ENCODE measurements around the gene ACP3.
"Not testable (repeated sequence)": the region's sequence is repeated elsewhere in the genome, so short reads cannot be mapped to it uniquely, and the experiment has no call there.

The ACP3 gene

GRCh38 chr3:132360717-132361116 is 43.5 kb downstream of the ACP3 start:
- DNase-seq (ENCODE audit: low read depth, low spot score), result no peak

DNA sequence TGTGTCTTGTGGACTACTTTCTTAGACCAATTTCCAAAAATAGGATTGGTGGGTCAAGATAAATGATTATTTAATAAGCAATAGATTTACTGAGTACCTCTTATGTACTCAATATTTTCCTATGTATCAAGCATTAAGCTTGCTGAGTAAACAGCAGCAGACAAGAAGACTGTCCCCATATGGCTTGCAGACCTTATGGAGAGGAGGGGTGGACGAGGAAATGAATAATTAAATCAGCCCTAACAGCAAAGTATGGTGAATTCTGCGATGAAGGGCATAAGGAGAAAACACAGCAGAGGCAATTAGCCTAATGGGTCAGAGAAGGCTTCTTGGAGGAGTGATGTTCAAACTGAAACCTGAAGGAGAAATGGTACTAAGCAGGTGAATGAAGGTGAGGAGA is 45.1 kb downstream of the ACP3 start:
- DNase-seq (ENCODE audit: low read depth, low spot score), result no peak

DNA sequence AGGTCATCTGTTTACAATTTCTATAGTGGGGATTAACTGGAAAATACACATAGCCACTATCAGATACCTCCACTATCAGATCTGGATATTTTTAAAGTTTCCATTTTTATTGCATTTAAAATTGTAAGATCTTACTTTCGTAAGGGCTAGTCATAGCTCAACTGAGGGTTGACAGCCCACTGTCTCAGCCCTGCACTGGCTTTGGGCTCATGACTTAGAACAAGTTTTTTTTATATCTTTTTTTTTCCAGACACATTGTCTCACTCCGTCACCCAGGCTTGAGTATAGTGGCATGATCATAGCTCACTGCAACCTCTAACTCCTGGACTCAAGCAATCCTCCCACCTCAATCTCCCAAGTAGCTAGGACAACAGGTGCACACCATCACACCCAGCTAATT is 51.3 kb downstream of the ACP3 start:
- no peak for DNase-seq (ENCODE audit: low read depth, low spot score)

DNA sequence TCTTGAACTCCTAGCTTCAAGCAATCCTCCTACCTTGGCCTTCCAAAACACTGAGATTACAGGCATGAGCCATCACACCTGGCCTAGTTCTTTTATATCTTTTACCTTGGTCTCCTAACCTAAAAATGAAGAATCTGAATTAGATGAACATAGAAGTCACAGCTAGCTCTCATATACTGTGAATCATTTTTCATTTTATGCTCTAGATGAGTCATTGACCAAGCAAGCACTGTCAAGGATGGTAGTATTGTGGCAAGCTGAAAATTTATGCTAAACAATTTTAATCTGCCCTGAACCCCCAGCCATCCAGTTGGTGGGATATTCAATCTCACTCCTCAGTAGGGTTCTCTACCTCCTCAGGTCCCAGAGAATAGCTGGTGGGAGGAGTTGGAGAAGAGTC is 51.8 kb downstream of the ACP3 start:
- DNase-seq (ENCODE audit: low read depth, low spot score), result no peak

GRCh38 chr3:132376945-132377354 is 59.7 kb downstream of the ACP3 start:
- not testable (repeated sequence) for DNase-seq (ENCODE audit: low read depth, low spot score)

GRCh38 chr3:132378048-132378762 is 61.0 kb downstream of the ACP3 start:
- no peak for DNase-seq (ENCODE audit: low read depth, low spot score)

- DNase-seq (ENCODE audit: low read depth, low spot score), result no peak
These were observed 61.6 kb downstream of the ACP3 start for GRCh38 chr3:132378846-132379245.

DNA sequence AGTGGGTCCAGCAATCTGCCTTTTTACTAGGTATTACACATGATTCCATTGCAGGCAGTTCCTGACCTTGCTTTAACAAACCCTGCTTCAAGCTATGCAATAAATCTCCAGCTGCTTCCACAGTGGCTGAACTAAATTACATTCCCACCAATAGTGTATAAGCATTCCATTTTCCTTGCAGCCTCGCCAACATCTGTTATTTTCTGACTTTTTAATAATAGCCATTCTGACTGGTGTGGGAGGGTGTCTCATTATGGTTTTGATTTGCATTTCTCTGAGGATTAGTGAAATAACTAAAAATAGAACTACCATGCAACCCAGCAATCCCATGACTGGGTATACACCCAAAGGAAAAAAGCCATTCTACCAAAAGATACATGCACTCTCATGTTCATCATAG is 63.7 kb downstream of the ACP3 start:
- no peak for DNase-seq (ENCODE audit: low read depth, low spot score)

GRCh38 chr3:132381348-132381944 is 64.2 kb downstream of the ACP3 start:
- no peak for DNase-seq (ENCODE audit: low read depth, low spot score)

DNA sequence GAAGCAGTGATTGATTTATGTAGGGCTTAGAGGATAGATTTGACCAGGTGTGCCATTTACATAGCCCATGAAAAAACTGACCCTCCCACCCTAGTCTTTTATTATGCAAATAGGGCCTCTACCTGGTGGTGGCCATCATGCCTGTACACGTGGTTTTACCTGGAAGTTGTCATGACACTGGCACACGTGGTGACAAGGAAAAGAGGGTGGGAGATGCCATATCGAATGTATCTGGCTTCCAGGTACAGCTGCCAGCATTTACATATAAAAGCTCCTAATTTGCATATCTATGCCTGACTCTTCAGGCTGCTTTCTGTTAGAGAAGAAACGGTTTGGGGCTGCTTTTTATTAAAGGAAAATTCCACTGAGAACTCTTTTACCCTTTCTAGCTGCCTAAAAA is 65.1 kb downstream of the ACP3 start:
- DNase-seq (ENCODE audit: low read depth, low spot score), result no peak

- DNase-seq (ENCODE audit: low read depth, low spot score), result no peak
These were observed 65.5 kb downstream of the ACP3 start for GRCh38 chr3:132382688-132383194.

DNA sequence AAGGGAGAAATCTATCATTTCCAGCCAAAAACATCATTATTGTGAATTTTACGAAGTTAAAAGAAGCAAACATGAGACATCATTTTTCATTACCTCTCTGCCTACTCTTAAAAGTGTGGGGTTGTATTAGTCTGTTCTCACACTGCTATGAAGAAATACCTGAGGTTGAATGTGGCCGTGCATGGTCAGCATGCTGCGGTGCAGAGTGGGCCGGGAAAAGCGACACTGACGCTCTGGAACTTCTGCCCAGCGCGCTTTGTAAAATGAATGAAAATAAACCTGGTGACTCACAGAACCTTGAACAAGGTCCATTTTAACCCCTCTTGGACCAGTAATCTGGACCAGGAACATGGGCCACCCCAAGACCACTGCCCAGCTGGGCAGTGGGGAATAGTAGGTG is 69.1 kb downstream of the ACP3 start:
- DNase-seq (ENCODE audit: low read depth, low spot score), result no peak

DNA sequence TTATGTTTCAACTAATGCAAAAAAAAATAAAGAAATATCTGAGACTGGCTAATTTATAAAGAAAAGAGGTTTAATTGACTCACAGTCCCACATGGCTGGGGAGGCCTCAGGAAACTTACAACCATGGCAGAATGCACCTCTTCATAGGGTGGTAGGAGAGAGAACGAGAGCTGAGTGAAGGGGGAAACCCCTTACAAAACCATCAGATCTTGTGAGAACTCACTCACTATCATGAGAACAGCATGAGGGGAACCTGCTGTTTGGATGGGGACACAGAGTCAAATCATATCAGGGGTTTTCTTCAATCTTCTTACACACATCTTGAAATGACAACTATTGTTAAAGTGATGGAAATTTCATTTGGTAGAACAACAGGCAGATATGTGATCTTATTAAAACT is 75.5 kb downstream of the ACP3 start:
- DNase-seq (ENCODE audit: low read depth, low spot score), result not testable (repeated sequence)

DNA sequence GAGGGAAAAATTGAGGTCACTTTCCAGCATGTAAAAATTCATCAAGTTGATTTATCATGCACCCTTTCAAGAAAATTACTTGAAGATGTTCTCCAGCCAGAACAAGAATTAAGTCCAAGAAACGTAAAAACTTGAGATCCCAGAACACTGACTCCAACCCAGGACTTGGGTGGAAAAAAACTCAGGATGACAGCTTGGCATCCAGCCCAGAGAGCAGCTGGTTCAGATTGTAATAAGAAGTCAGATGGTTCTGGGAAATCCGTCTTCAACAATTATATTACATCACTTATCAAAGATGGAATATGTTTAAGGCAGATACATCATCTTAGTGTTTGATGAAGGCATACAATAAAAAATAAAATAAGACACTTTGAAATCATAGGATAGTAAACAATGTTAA is 77.1 kb downstream of the ACP3 start:
- no peak for DNase-seq (ENCODE audit: low read depth, low spot score)

DNA sequence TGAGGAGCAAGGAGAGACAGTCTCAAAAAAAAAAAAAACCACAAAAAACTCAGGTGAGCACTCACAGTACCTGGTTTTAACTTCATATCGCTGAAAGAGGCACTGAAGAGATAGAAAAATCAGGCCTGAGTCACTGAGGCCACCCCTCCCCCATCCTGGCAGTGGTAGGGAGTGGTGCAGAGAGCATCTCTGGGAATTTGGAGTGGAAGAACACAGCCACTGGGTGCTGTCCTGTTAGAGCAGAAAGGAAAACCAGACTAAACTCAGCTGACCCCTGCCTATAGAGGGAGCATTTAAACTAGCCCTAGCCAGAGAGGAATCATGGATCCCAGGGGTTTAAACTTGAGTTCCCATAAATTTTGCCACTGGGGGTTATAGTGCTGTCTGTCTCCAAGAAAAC is 77.9 kb downstream of the ACP3 start:
- DNase-seq (ENCODE audit: low read depth, low spot score), result no peak

DNA sequence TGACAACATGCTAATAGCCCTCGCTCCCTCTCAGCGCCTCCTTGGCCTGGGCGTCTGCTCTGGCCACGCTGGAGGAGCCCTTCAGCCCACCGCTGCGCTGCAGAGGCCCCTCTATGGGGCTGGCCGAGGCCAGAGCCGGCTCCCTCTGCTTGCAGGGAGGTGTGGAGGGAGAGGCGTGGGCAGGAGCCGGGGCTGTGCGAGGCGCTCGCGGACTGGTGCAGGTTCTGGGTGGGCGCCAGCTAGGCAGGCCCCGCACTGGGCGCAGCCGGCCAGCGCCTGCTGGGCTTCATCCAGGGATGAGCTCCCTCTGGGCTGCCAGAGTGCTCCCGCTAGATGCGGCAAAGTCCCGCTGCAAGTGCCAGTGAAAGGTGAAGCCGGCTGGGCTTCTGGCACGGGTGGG is 79.0 kb downstream of the ACP3 start:
- DNase-seq (ENCODE audit: low read depth, low spot score), result no peak

GRCh38 chr3:132396776-132397175 is 79.6 kb downstream of the ACP3 start:
- DNase-seq (ENCODE audit: low read depth, low spot score), result not testable (repeated sequence)

- peak; percentile 75 for DNase-seq (ENCODE audit: low read depth, low spot score)
These were observed 82.1 kb downstream of the ACP3 start for GRCh38 chr3:132399054-132399929.

- no peak for DNase-seq (ENCODE audit: low read depth, low spot score)
These were observed 84.0 kb downstream of the ACP3 start for GRCh38 chr3:132401255-132401654.

DNA sequence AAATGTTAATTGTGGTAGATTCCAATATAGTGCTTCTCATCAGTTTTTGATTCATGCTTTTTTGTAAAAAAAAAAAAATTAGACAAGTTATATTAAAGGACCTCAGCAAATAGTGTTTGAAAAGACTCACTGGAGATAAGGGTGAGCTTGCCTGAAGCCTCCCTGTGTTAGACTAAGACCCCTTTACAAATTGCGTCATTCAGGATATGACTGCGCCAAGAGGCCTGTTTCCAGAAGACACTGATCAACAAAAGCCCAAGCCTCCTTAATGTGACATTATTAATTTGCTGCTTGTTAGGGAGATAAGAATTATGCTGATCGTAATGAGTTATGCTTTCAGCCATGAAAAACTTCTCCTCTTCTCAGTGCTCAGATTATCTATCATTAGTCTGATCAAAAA is 87.1 kb downstream of the ACP3 start:
- DNase-seq (ENCODE audit: low read depth, low spot score), result no peak

DNA sequence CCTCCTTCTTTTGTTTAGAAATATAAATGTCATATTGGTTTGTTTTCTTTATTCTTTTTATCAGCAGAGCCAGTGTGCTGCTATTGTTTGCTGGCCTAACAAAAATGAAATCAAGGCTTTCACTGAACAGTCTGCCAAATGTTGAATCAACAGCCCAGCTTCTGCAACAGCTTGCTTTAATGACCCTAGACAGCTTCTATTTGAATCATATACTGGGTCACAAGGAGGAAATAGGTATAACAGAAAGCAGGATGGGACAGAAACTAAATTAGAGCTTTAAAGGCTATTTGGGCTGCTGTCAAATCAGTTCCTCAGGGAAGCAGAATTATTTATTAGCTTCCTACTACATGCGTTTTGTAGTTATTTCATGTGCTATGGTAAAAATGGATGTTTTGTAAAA is 88.0 kb downstream of the ACP3 start:
- peak; percentile 23 for DNase-seq (ENCODE audit: low read depth, low spot score)

GRCh38 chr3:132405609-132406299 is 88.5 kb downstream of the ACP3 start:
- no peak for DNase-seq (ENCODE audit: low read depth, low spot score)
